Activated CD4-positive, alpha-beta T cell treated with anti-CD3 and anti-CD28 coated beads, Interleukin-2, amount 10 ng/mL, durations not matched to agents 24 days and 14 days (primary cell): ENCODE data around the gene NME8. TPM values are rescaled to one million over a fixed set of nuclear protein-coding genes. Genes with fewer than 3 reads are reported as not detected.

ENCODE experiments used
- DNase-seq: peaks from one replicate; pipeline ENCODE4 v3.0.0; 2022
- H3K27ac Mint-ChIP-seq: one replicate; pipeline ENCODE4 v1.8.0; 2022; ENCODE audit warnings: mild to moderate bottlenecking, mixed read lengths
- H3K27me3 Mint-ChIP-seq: one replicate; pipeline ENCODE4 v1.8.0; 2022; ENCODE audit warnings: mixed read lengths
- H3K36me3 Mint-ChIP-seq: one replicate; pipeline ENCODE4 v1.8.0; 2022; ENCODE audit warnings: low read depth, mild to moderate bottlenecking, mixed read lengths
- H3K4me1 Mint-ChIP-seq: one replicate; pipeline ENCODE4 v1.8.0; 2021; ENCODE audit warnings: mixed read lengths
- H3K4me3 Mint-ChIP-seq: one replicate; pipeline ENCODE4 v1.8.0; 2022; ENCODE audit warnings: mild to moderate bottlenecking, moderate library complexity, mixed read lengths
- H3K9me3 Mint-ChIP-seq: one replicate; pipeline ENCODE4 v1.8.0; 2021; ENCODE audit warnings: mixed read lengths
- intact Hi-C: fragments of 100-400 bp; cut with micrococcal nuclease; formaldehyde crosslinking; loops from one replicate; pipeline ENCODE4 v1.15.1; 2023
- total RNA-seq: library from RNA; stranded (reverse); gene quantifications from 2 replicates; pipeline ENCODE4 v1.2.3, GENCODE V29; 2022

Gene NME8
- total RNA-seq, 1 donor from 2014 or later = not detected

GRCh38 chr7:37832194-37832593 is 16.2 kb upstream of the NME8 start:
- no peak for DNase-seq
- peaks cover 17% of the 10 kb centered on the region for H3K27me3 Mint-ChIP-seq
- H3K27ac Mint-ChIP-seq = no peak overlapping the region
- no peak overlapping the region for H3K4me3 Mint-ChIP-seq
- no peaks in the 10 kb centered on the region for H3K36me3 Mint-ChIP-seq
- peaks cover 3% of the 10 kb centered on the region for H3K4me1 Mint-ChIP-seq
- H3K9me3 Mint-ChIP-seq = no peaks in the 10 kb centered on the region
- intact Hi-C loops = loop anchor here (2.0 to 10.0 kb wide), 2 partner anchors 287 to 623 kb away; no protein-coding TSS in a partner anchor

- peaks cover 17% of the 10 kb centered on the region for H3K27me3 Mint-ChIP-seq
- H3K36me3 Mint-ChIP-seq = no peaks in the 10 kb centered on the region
- peaks cover 3% of the 10 kb centered on the region for H3K4me1 Mint-ChIP-seq
- peak; percentile 77 for DNase-seq
- no peak overlapping the region for H3K27ac Mint-ChIP-seq
- H3K9me3 Mint-ChIP-seq = no peaks in the 10 kb centered on the region
- intact Hi-C loops = loop anchor here (2.0 to 10.0 kb wide), 2 partner anchors 288 to 624 kb away; no protein-coding TSS in a partner anchor
- peak overlapping the region; percentile 84 for H3K4me3 Mint-ChIP-seq
These were observed 15.1 kb upstream of the NME8 start for GRCh38 chr7:37833107-37833817.

GRCh38 chr7:37833818-37834146 is 14.6 kb upstream of the NME8 start:
- H3K4me1 Mint-ChIP-seq = peaks cover 3% of the 10 kb centered on the region
- H3K4me3 Mint-ChIP-seq = no peak overlapping the region
- intact Hi-C loops = loop anchor here (2.0 to 10.0 kb wide), 2 partner anchors 289 to 625 kb away; no protein-coding TSS in a partner anchor
- H3K27me3 Mint-ChIP-seq = peaks cover 17% of the 10 kb centered on the region
- H3K9me3 Mint-ChIP-seq = no peaks in the 10 kb centered on the region
- no peaks in the 10 kb centered on the region for H3K36me3 Mint-ChIP-seq
- no peak overlapping the region for H3K27ac Mint-ChIP-seq
- DNase-seq = no peak

- intact Hi-C loops = no loop called here
- no peak for DNase-seq
- Mint-ChIP-seq H3K27ac (no peak overlapping the region), H3K4me1 (no peaks in the 10 kb centered on the region), H3K36me3 (no peaks in the 10 kb centered on the region), H3K9me3 (no peaks in the 10 kb centered on the region), H3K27me3 (peaks cover 2% of the 10 kb centered on the region), H3K4me3 (no peak overlapping the region)
These were observed 5.1 kb downstream of the NME8 start for GRCh38 chr7:37853468-37853867.

- intact Hi-C loops = no loop called here
- DNase-seq = no peak
- Mint-ChIP-seq H3K27ac (no peak overlapping the region), H3K4me3 (no peak overlapping the region), H3K9me3 (no peaks in the 10 kb centered on the region), H3K36me3 (no peaks in the 10 kb centered on the region), H3K27me3 (peaks cover 7% of the 10 kb centered on the region), H3K4me1 (no peaks in the 10 kb centered on the region)
These were observed 33.7 kb downstream of the NME8 start for GRCh38 chr7:37882086-37882485.

GRCh38 chr7:37893359-37893758 is 45.0 kb downstream of the NME8 start:
- intact Hi-C loops = no loop called here
- H3K4me1 Mint-ChIP-seq = no peaks in the 10 kb centered on the region
- peaks cover 19% of the 10 kb centered on the region for H3K27me3 Mint-ChIP-seq
- H3K27ac Mint-ChIP-seq = no peak overlapping the region
- no peaks in the 10 kb centered on the region for H3K36me3 Mint-ChIP-seq
- no peak for DNase-seq
- H3K9me3 Mint-ChIP-seq = no peaks in the 10 kb centered on the region
- no peak overlapping the region for H3K4me3 Mint-ChIP-seq

- Mint-ChIP-seq H3K4me3 (no peak overlapping the region), H3K27ac (no peak overlapping the region), H3K36me3 (no peaks in the 10 kb centered on the region), H3K9me3 (no peaks in the 10 kb centered on the region), H3K4me1 (no peaks in the 10 kb centered on the region), H3K27me3 (peaks cover 18% of the 10 kb centered on the region)
- intact Hi-C loops = no loop called here
- no peak for DNase-seq
These were observed 46.3 kb downstream of the NME8 start for GRCh38 chr7:37894671-37895070.

GRCh38 chr7:37899712-37900247 is 51.4 kb downstream of the NME8 start:
- no peak for DNase-seq
- Mint-ChIP-seq H3K4me1 (no peaks in the 10 kb centered on the region), H3K27me3 (peaks cover 6% of the 10 kb centered on the region), H3K9me3 (no peaks in the 10 kb centered on the region), H3K27ac (no peak overlapping the region), H3K36me3 (no peaks in the 10 kb centered on the region), H3K4me3 (no peak overlapping the region)
- intact Hi-C loops = loop anchor here (5.0 kb wide), 1 partner anchor 473 kb away; no protein-coding TSS in a partner anchor

- H3K27ac Mint-ChIP-seq = peak overlapping the region; percentile 52
- no peak overlapping the region for H3K4me3 Mint-ChIP-seq
- no peak for DNase-seq
- H3K9me3 Mint-ChIP-seq = no peaks in the 10 kb centered on the region
- intact Hi-C loops = loop anchor here (5.0 kb wide), 1 partner anchor 471 kb away; no protein-coding TSS in a partner anchor
- peaks cover 10% of the 10 kb centered on the region for H3K27me3 Mint-ChIP-seq
- no peaks in the 10 kb centered on the region for H3K36me3 Mint-ChIP-seq
- no peaks in the 10 kb centered on the region for H3K4me1 Mint-ChIP-seq
These were observed 52.9 kb downstream of the NME8 start for GRCh38 chr7:37901236-37901827.

- no peak overlapping the region for H3K4me3 Mint-ChIP-seq
- H3K27me3 Mint-ChIP-seq = peaks cover 14% of the 10 kb centered on the region
- DNase-seq = no peak
- H3K9me3 Mint-ChIP-seq = no peaks in the 10 kb centered on the region
- H3K36me3 Mint-ChIP-seq = no peaks in the 10 kb centered on the region
- H3K4me1 Mint-ChIP-seq = no peaks in the 10 kb centered on the region
- intact Hi-C loops = loop anchor here (5.0 kb wide), 1 partner anchor 470 kb away; no protein-coding TSS in a partner anchor
- H3K27ac Mint-ChIP-seq = no peak overlapping the region
These were observed 53.6 kb downstream of the NME8 start for GRCh38 chr7:37901890-37902524.

GRCh38 chr7:37908221-37908788 is 59.9 kb downstream of the NME8 start:
- intact Hi-C loops = no loop called here
- no peak overlapping the region for H3K27ac Mint-ChIP-seq
- no peak overlapping the region for H3K4me3 Mint-ChIP-seq
- H3K9me3 Mint-ChIP-seq = no peaks in the 10 kb centered on the region
- no peaks in the 10 kb centered on the region for H3K36me3 Mint-ChIP-seq
- H3K27me3 Mint-ChIP-seq = peaks cover 17% of the 10 kb centered on the region
- no peak for DNase-seq
- H3K4me1 Mint-ChIP-seq = no peaks in the 10 kb centered on the region

- intact Hi-C loops = no loop called here
- H3K27me3 Mint-ChIP-seq = peaks cover 29% of the 10 kb centered on the region
- H3K36me3 Mint-ChIP-seq = no peaks in the 10 kb centered on the region
- no peaks in the 10 kb centered on the region for H3K9me3 Mint-ChIP-seq
- peaks cover 4% of the 10 kb centered on the region for H3K4me1 Mint-ChIP-seq
- no peak overlapping the region for H3K4me3 Mint-ChIP-seq
- DNase-seq = no peak
- no peak overlapping the region for H3K27ac Mint-ChIP-seq
These were observed 64.4 kb downstream of the NME8 start for GRCh38 chr7:37912756-37913155.

- Mint-ChIP-seq H3K36me3 (no peaks in the 10 kb centered on the region), H3K27me3 (peaks cover 53% of the 10 kb centered on the region), H3K4me3 (no peak overlapping the region), H3K4me1 (peaks cover 6% of the 10 kb centered on the region), H3K9me3 (no peaks in the 10 kb centered on the region), H3K27ac (no peak overlapping the region)
- intact Hi-C loops = no loop called here
- DNase-seq = no peak
These were observed 67.0 kb downstream of the NME8 start for GRCh38 chr7:37915438-37915837.
